Measurements from ENCODE around the gene BOD1.

The BOD1 gene

DNA sequence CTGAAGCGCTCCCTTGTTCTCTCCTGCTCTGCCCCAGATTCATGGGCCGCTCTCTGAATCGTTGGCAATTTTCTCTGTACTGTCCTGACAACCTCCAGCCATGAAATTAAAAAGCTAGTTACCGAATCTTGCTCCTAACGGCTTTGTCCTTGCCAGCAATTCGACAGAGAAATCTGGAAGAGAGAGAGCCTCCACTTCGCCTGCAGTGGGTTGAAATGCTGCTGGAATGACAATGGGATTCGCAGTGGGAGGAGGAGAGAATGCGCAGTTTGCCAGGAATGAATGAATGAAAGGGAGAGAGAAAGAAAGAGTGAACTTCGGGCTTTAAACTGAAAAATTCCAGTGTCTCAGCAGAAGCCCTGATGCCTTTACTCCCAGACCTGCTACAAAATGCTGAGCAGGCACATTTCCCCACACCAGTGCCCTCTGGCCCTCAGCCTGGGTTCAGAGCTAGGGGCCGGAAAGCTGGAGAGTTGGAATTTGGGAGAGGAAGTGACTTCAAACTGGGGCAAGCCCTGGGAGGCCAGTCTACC, 11.5 kb upstream of the BOD1 start:
- no peaks in the 10 kb centered on the region for H3K9me3 Mint-ChIP-seq
- H3K4me1 Mint-ChIP-seq (ENCODE audit: low read depth): peaks cover 1% of the 10 kb centered on the region
- no peak overlapping the region for H3K4me3 Mint-ChIP-seq
- H3K27me3 Mint-ChIP-seq (ENCODE audit: low read depth): peaks cover 4% of the 10 kb centered on the region
- no peaks in the 10 kb centered on the region for H3K36me3 Mint-ChIP-seq (ENCODE audit: low read depth)
- H3K27ac Mint-ChIP-seq: no peak overlapping the region

DNA sequence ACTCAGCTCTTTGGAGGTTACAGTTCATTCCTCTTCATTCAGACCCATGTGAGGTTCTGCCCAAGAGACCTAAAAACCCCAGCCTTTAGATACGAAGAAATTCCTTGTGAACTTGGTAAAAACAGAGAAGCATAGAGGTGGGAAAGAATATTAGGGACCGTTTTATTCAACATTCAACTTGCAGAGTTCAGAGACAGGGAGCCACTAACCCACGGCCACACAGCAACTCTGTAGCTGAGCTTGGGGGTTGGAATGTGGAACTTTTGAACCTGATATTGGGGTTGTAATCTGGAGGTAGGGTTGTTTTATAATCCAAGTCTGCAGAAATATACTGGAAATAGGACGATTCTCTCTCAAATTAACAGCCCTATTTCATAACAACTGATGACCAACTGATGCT, 10.8 kb upstream of the BOD1 start:
- Mint-ChIP-seq H3K4me3 (no peak overlapping the region), H3K27ac (no peak overlapping the region), H3K36me3 (ENCODE audit: low read depth) (no peaks in the 10 kb centered on the region), H3K4me1 (ENCODE audit: low read depth) (peaks cover 1% of the 10 kb centered on the region), H3K27me3 (ENCODE audit: low read depth) (peaks cover 4% of the 10 kb centered on the region), H3K9me3 (no peaks in the 10 kb centered on the region)

DNA sequence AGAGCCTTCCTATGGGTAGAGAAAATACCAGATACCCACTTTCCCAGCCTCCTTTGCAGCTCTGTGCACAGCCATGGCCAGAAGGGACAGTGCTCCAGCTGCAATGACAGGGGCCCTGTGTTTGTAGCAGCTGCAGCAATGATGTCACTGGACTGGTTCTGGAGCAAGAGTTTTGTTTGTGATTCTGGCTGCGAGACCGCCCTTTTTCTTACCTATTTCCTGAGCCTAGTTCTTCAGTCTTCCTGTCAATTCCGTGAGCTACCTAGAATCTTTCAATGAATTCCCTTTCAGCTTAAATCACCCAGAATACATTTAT, 10.0 kb upstream of the BOD1 start:
- Mint-ChIP-seq H3K27me3 (ENCODE audit: low read depth) (peaks cover 1% of the 10 kb centered on the region), H3K9me3 (no peaks in the 10 kb centered on the region), H3K27ac (no peak overlapping the region), H3K4me3 (no peak overlapping the region), H3K36me3 (ENCODE audit: low read depth) (no peaks in the 10 kb centered on the region), H3K4me1 (ENCODE audit: low read depth) (peaks cover 1% of the 10 kb centered on the region)

DNA sequence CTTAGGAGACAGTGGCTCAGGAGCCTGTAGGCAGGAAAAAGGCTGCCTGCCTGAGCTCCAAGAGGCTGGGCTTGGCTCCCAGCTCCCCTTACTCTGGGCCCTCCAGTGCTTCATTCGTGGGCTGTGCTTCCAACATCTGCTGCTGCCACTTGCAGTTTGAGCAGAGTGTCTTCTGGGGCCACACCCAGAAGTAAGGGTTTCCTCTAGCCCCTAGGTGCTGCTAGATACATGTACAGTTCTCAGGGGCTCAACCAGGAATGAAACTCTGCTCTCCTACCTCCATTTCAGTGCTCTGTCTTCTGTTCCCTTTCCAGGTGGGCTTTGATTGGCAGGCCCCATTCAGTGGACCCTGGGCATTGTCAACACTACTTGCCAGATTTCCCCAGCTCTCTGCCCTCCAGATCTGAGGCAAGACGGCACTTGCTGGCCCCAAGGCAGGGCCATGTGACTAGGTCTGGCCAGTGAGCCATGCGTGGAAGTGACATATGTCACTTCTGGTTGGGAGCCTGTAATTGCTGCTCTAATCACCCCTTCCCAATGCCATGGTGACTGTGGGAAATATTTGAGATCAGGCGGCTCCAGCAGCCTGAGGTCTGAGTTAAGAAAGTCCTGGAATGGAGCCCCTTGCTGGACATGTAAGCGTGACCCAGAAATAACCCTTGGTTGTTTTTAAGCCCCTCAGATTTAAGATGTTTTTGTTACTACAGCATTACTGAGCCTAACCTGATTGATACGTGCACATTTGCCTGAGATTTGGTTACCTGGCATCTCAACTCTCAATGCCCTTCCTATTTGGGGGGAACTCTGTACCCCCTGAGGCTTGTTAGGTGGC, 9.4 kb upstream of the BOD1 start:
- Mint-ChIP-seq H3K4me1 (ENCODE audit: low read depth) (peaks cover 1% of the 10 kb centered on the region), H3K9me3 (no peaks in the 10 kb centered on the region), H3K27ac (no peak overlapping the region), H3K27me3 (ENCODE audit: low read depth) (no peaks in the 10 kb centered on the region), H3K4me3 (no peak overlapping the region), H3K36me3 (ENCODE audit: low read depth) (no peaks in the 10 kb centered on the region)

DNA sequence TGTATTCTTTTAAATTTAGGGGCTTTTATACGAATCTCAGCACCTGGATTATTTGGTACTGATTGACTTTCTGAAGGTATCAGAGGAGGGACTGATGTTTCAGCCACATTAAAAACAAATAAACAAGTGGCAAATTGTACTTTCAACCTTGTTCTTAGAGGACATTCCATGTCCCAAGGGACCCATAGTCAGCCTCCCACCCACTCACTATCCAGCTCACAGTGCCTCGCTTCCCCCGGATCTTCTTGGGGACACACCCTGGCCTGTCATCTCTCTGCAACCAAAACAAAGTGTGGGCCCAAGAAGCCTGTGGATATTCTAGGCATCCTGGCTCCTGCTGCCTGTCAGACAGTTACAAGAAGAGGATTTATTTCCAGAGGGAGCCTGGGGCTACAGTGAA, 8.8 kb upstream of the BOD1 start:
- Mint-ChIP-seq H3K4me3 (no peak overlapping the region), H3K27ac (no peak overlapping the region), H3K9me3 (no peaks in the 10 kb centered on the region), H3K36me3 (ENCODE audit: low read depth) (no peaks in the 10 kb centered on the region), H3K4me1 (ENCODE audit: low read depth) (peaks cover 1% of the 10 kb centered on the region), H3K27me3 (ENCODE audit: low read depth) (no peaks in the 10 kb centered on the region)

DNA sequence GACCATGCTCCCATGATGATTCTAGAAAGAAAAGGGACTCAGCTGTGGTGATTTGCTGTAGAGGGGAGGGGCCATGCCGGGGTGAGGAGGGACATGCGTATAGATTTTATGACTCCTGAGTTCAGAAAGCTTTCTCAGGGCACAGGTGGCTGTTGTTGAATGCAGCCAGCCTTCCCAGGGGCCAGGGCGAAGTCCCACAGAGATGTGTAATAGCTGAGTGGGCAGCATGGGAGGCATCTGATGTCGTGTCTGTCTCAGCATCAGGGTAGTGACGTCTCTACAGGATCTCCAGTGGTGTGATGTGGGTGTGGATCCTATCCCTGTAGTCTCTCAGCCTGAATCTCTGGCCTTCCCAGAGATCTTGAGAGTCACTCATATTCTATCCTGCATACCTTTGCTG, 7.8 kb upstream of the BOD1 start:
- no peaks in the 10 kb centered on the region for H3K27me3 Mint-ChIP-seq (ENCODE audit: low read depth)

DNA sequence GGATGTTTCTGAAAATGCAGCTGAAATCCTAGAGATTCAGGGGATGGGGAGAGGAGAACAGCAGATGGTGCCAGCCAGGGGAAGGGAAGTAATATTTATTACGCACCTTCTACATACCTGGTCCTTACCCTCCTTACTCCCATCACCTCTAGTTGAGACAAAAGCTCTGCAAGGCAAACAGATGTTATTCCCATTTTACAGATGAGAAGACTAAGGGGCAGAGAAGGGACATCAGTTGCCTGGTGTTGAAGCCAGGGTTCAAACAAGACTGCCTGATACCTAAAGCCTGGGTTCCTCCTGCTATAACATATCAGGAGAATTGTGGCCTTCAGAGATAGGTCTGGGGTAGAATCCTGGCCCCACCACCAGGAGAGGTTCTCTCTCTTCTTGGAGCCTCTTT, 7.3 kb upstream of the BOD1 start:
- H3K27ac Mint-ChIP-seq: no peak overlapping the region
- H3K4me1 Mint-ChIP-seq (ENCODE audit: low read depth): peaks cover 1% of the 10 kb centered on the region
- H3K4me3 Mint-ChIP-seq: no peak overlapping the region
- H3K9me3 Mint-ChIP-seq: no peaks in the 10 kb centered on the region
- H3K27me3 Mint-ChIP-seq (ENCODE audit: low read depth): no peaks in the 10 kb centered on the region
- H3K36me3 Mint-ChIP-seq (ENCODE audit: low read depth): no peaks in the 10 kb centered on the region

More for the DNA sequence above, 7.8 kb upstream of the BOD1 start:
- Mint-ChIP-seq H3K9me3 (no peaks in the 10 kb centered on the region), H3K27ac (no peak overlapping the region), H3K4me3 (no peak overlapping the region), H3K4me1 (ENCODE audit: low read depth) (peaks cover 1% of the 10 kb centered on the region), H3K36me3 (ENCODE audit: low read depth) (no peaks in the 10 kb centered on the region)

DNA sequence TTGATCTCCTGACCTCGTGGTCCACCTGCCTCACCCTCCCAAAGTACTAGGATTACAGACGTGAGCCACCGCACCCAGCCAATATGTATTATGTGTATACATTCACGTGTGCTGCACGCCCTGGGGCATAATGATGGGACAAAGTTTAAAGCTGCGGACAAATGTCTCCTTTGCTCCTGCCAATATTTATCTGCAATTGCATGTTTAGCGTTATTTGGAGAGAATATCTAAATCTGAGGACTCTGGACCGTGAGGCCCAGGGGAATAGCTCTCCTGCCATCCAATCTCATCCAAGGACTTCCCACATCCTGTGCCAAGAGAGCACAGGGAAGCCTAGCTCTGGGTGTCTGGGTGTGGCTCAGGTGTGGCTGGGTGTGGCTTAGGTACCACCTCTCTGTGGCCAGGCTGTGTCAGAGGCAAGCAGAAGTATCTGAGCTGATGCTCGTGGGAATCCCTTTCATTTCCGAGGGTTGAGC, 6.9 kb upstream of the BOD1 start:
- Mint-ChIP-seq H3K27me3 (ENCODE audit: low read depth) (no peaks in the 10 kb centered on the region), H3K4me3 (no peak overlapping the region), H3K36me3 (ENCODE audit: low read depth) (no peaks in the 10 kb centered on the region), H3K9me3 (no peaks in the 10 kb centered on the region), H3K27ac (no peak overlapping the region), H3K4me1 (ENCODE audit: low read depth) (peaks cover 1% of the 10 kb centered on the region)

DNA sequence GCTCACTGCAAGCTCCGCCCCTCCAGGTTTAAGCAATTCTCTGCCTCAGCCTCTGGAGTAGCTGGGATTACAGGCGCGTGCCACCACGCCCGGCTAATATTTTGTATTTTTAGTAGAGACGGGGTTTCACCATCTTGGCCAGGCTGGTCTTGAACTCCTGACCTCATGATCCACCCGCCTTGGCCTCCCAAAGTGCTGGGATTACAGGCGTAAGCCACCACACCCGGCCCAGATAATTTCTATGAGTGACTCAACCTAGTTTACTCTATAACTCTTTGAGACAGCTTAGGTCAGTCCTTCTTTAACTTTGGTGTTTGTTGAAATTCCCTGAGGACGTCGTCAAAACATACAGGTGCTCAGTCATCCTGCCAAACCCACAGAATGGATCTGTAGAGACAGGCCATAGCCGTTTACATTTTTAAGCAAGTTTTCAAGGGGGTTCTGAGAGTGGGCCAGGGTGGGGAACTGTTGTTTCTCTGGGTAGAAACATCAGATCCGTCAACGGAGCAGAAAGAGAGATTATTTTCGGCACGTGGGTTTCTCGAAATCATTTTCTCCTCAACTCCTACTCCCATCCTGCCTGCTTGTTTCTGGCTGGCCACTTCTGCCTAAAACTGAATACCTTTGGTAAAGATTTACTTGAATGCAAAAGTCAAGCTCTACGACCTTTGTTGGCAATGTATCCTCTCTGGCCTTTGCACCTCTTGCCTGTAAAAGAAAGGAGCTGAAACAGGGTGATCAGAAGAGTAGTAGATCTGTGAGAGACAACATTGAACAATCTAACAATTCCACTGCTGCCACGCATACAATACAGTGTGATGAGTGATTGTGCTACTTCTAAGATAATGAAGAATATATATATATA, 6.0 kb upstream of the BOD1 start:
- Mint-ChIP-seq H3K4me1 (ENCODE audit: low read depth) (peaks cover 1% of the 10 kb centered on the region), H3K27me3 (ENCODE audit: low read depth) (no peaks in the 10 kb centered on the region), H3K36me3 (ENCODE audit: low read depth) (no peaks in the 10 kb centered on the region), H3K27ac (no peak overlapping the region), H3K4me3 (no peak overlapping the region), H3K9me3 (no peaks in the 10 kb centered on the region)

DNA sequence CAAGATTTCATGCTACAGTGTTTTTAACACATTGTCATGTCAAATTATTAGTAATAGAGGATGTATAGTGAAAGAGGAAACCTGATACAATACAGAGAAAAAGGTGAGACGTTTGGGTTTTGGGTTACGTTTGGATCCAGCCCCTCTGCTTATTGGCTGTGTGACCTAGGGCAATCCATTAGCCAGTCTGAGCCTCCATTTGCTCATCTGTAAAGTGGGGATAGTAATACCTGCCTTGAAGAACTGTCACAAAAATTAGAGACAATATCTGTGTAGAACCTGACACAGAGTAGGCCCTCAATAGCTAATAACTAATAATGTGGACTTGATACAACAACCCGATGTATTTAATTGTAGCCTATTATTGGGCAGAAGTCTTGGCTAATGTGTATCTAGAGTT, 4.3 kb upstream of the BOD1 start:
- no peaks in the 10 kb centered on the region for H3K36me3 Mint-ChIP-seq (ENCODE audit: low read depth)
- H3K4me1 Mint-ChIP-seq (ENCODE audit: low read depth): peaks cover 7% of the 10 kb centered on the region
- H3K9me3 Mint-ChIP-seq: no peaks in the 10 kb centered on the region
- H3K27ac Mint-ChIP-seq: no peak overlapping the region
- H3K4me3 Mint-ChIP-seq: no peak overlapping the region
- H3K27me3 Mint-ChIP-seq (ENCODE audit: low read depth): no peaks in the 10 kb centered on the region

DNA sequence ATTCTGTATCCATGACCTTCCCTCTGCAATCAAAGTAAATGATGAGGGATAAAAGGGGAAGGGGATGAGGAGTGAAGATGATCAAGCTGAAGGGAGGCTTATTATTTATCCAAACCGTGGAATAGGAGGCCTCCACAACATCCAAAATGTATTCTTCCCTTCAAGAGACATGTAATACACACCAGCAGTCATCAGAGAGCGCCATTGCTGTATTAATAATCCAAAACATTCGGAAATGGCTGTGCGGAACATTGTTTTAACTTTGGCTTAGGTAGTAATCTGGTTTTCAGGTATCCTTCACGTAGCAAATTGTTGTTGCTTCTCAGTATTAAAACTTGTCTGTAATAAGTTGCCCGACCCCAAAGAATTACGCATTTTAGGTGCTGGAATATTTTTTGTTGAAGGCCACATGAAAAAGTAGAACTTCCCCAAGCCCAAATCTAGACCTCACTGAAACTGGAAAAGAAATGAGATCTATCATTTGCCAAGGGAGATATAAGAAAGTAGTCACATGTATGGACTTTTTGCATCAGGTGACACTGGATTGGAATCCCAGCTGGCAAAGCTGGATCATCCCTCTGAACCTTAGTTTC, 2.6 kb upstream of the BOD1 start:
- H3K27me3 Mint-ChIP-seq (ENCODE audit: low read depth): no peaks in the 10 kb centered on the region

DNA sequence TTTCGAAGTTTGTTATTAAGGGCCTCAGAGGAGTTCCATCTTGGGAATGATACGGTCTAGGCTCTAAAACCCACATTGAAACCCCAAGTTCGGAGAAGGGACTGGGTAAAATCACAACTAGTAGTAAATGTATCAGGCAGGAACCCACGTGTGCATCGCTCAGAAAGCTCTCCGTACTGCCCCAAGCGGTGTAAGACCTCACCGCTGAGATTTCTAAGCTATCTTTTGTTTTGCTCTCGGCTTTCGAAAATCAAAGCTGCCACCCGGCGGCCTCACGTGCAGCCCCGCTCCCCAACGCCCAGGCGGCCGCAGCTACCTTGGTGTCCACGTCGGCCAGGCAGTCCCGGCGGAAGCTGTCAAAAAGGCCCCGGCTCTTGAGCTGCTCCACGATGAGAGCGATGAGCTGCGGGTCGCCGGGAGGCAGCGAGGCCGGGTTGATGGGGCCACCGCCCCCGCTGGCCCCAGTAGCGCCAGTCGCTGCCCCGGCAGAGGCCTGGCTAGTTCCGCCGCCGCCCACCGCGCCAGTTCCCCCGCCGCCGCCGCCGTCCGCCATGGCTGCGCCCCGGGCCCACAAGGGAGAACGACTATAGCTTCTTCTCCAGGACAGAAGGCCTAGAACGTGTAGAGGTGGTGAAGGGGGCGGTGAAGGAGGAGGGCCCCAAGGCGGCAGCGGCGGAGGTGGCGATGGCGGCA, 420 bp downstream of the BOD1 start:
- Mint-ChIP-seq H3K27me3 (ENCODE audit: low read depth) (no peaks in the 10 kb centered on the region), H3K4me3 (peak overlapping the region; percentile 88), H3K36me3 (ENCODE audit: low read depth) (peaks cover 10% of the 10 kb centered on the region), H3K9me3 (no peaks in the 10 kb centered on the region), H3K27ac (peak overlapping the region; percentile 82), H3K4me1 (ENCODE audit: low read depth) (peaks cover 26% of the 10 kb centered on the region)

More for the DNA sequence above, 2.6 kb upstream of the BOD1 start:
- Mint-ChIP-seq H3K36me3 (ENCODE audit: low read depth) (no peaks in the 10 kb centered on the region), H3K27ac (no peak overlapping the region), H3K9me3 (no peaks in the 10 kb centered on the region), H3K4me1 (ENCODE audit: low read depth) (peaks cover 21% of the 10 kb centered on the region), H3K4me3 (no peak overlapping the region)

DNA sequence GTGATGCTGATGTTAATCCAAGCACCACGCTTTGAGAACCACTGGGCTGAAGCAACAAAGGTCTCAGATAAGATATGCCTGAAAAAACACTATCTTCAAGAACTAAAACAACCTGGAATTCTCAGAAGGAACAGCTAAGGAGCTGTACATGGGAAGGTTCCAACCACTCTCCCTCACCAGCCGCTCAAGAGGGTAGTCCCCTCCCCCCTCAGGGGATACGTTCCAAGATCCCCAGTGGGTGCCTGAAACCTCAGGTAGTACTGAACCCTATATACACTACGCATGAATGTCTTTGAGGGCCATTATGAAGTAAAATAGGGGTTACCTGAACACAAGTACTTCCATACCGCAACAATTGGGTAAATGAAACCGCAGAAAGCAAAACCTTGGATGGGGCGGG, 1.9 kb downstream of the BOD1 start:
- peak overlapping the region; percentile 88 for H3K4me3 Mint-ChIP-seq
- H3K27me3 Mint-ChIP-seq (ENCODE audit: low read depth): no peaks in the 10 kb centered on the region
- no peak overlapping the region for H3K27ac Mint-ChIP-seq
- no peaks in the 10 kb centered on the region for H3K9me3 Mint-ChIP-seq
- H3K36me3 Mint-ChIP-seq (ENCODE audit: low read depth): peaks cover 14% of the 10 kb centered on the region
- peaks cover 26% of the 10 kb centered on the region for H3K4me1 Mint-ChIP-seq (ENCODE audit: low read depth)
